Tongue (tissue), 2 donors: ENCODE measurements around the gene VWDE. TPM values are rescaled to one million over a fixed set of nuclear protein-coding genes. Genes with fewer than 3 reads are reported as not detected.
A peak's percentile ranks its signal among the peaks of the same experiment; 100 is the strongest.

Experiments
- DNase-seq: peaks from one replicate; pipeline ENCODE4 v3.0.0-alpha.2; 2015
- total RNA-seq: library from RNA; depleted of rRNA; stranded (reverse); fragments of >200 nt; gene quantifications from one replicate; pipeline ENCODE4 v1.2.3, GENCODE V29; 2014

Gene VWDE
- total RNA-seq, 1 donor from 2014 or later: 3.1 TPM

- DNase-seq: no peak
These were observed 75.7 kb downstream of the VWDE start for GRCh38 chr7:12327922-12328321.

GRCh38 chr7:12325646-12326045, 78.0 kb downstream of the VWDE start:
- DNase-seq: no peak

- DNase-seq: no peak
These were observed 80.2 kb downstream of the VWDE start for GRCh38 chr7:12323415-12323814.

GRCh38 chr7:12322903-12323300, 80.8 kb downstream of the VWDE start:
- no peak for DNase-seq

GRCh38 chr7:12322284-12322902, 81.3 kb downstream of the VWDE start:
- DNase-seq: peak; percentile 32

GRCh38 chr7:12320987-12321647, 82.5 kb downstream of the VWDE start:
- no peak for DNase-seq

GRCh38 chr7:12320241-12320986, 83.3 kb downstream of the VWDE start:
- no peak for DNase-seq

- no peak for DNase-seq
These were observed 86.0 kb downstream of the VWDE start for GRCh38 chr7:12317675-12318074.

- no peak for DNase-seq
These were observed 86.7 kb downstream of the VWDE start for GRCh38 chr7:12316925-12317324.

GRCh38 chr7:12315049-12315448, 88.6 kb downstream of the VWDE start:
- peak; percentile 62 for DNase-seq

GRCh38 chr7:12314199-12314598, 89.5 kb downstream of the VWDE start:
- no peak for DNase-seq

- no peak for DNase-seq
These were observed 98.2 kb downstream of the VWDE start for GRCh38 chr7:12305502-12305901.

- DNase-seq: peak; percentile 25
These were observed 100.2 kb downstream of the VWDE start for GRCh38 chr7:12303495-12303894.

- no peak for DNase-seq
These were observed 100.6 kb downstream of the VWDE start for GRCh38 chr7:12303062-12303461.

- DNase-seq: no peak
These were observed 103.2 kb downstream of the VWDE start for GRCh38 chr7:12300415-12300814.

- no peak for DNase-seq
These were observed 104.3 kb downstream of the VWDE start for GRCh38 chr7:12299367-12299766.

GRCh38 chr7:12297283-12298108, 106.2 kb downstream of the VWDE start:
- peak; percentile 39 for DNase-seq

GRCh38 chr7:12296051-12296570, 107.6 kb downstream of the VWDE start:
- peak; percentile 12 for DNase-seq

- DNase-seq: no peak
These were observed 109.0 kb downstream of the VWDE start for GRCh38 chr7:12294701-12295100.

GRCh38 chr7:12291870-12292269, 111.8 kb downstream of the VWDE start:
- DNase-seq: no peak

- no peak for DNase-seq
These were observed 112.9 kb downstream of the VWDE start for GRCh38 chr7:12290761-12291160.

- DNase-seq: no peak
These were observed 113.7 kb downstream of the VWDE start for GRCh38 chr7:12289996-12290395.
